Posterior vena cava (tissue), 2 donors: Measurements from ENCODE around the gene SPATS2L. TPM values are rescaled to one million over a fixed set of nuclear protein-coding genes. Genes with fewer than 3 reads are reported as not detected.
A peak's percentile ranks its signal among the peaks of the same experiment; 100 is the strongest.

Source experiments
- DNase-seq: peaks from one replicate; pipeline ENCODE4 v3.0.0-alpha.2; 2020; ENCODE audit warnings: low spot score
- intact Hi-C, 2 donors: fragments of 100-400 bp; cut with DNase I; formaldehyde crosslinking; loops; one replicate each; pipeline versions ENCODE4 v1.14.1 to v1.14.2; 2022 to 2023
- total RNA-seq, 2 donors: library from RNA; stranded (reverse); fragmentation: NEBNext Ultra II Directional; extraction: Animal tissue kit (Norgen Biotek cat#: 25700); gene quantifications; one replicate each; pipeline ENCODE4 v1.2.1, GENCODE V29; 2021
- donor health status: DM: yes; HTN: yes; CAD: no.
- donor health status: DM: yes; HTN: yes; CAD: no.

SPATS2L gene
- total RNA-seq, 2 donors from 2014 or later: 68.7 to 76.6 TPM

DNA sequence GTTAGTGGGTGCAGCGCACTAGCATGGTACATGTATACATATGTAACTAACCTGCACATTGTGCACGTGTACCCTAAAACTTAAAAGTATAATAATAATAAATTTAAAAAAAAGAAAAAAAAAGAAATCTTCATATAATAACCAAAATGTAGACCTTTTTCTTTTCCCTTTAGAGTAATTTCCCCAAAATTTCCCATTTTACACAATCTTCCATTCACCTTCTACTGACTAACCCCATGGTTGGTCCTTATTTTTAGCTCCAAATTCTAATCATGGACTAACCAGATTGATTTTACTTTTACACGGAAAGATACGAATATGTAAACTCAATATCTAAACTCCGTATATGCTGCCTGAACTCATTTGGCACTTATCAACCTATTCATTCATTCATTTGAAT lies 195.7 kb downstream of the SPATS2L start:
- no peak for DNase-seq
- intact Hi-C loops: no loop called here

DNA sequence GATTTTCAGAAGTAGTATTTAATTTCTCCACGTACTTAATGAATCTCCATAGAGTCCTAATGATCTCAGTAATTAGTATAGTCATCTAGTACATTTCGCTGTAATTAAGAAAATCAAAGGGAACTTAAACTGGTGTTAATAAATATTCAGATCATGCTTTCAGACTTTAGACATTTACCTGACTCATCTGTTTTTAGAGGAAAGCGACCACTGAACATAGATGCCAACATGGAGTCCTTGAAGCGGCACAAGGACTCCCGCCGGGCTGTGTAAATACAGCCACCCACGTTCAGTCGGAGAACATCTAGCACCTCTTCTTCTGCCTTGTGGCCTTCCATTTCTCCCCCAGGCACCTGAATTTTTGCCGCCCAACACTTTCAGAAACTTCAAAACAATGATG lies 200.2 kb downstream of the SPATS2L start:
- no peak for DNase-seq
- intact Hi-C loops: no loop called here

DNA sequence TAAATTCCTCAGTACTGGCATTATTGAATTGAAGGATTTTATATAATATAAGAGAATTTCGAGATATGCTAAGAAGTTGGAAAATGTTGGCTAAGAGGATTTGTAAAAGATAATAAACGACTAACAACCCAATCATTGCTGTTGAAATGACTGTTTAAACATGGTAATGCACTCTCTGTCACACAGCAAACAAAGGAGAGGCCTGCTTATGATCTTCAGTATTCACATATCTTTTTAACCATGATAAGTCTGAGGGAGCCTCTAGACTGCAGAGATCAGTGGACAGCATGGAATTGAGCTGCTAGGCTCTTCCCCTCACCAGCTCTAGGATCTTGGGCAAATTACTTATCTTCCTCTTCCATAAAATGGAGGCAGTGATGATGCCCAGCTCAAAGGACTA lies 200.7 kb downstream of the SPATS2L start:
- intact Hi-C loops: no loop called here
- no peak for DNase-seq

DNA sequence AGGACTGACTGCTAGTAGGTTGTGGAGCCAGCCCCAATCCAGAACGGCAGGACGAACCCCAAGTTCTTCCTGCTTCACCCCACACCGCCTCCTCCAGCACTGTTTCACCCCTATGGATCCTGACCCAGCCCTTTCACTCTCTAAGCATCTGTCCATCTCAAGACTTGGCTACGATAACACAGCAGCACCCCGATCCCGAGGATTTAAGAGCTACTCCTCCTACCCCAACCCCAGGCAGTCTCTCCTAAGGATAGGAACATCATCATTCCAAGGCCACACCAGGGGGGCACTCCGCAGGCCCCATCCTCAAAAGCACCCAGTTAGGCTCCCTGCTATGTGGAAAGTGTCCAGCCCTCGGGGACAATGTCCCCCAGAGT lies 202.7 kb downstream of the SPATS2L start:
- no peak for DNase-seq
- intact Hi-C loops: no loop called here

DNA sequence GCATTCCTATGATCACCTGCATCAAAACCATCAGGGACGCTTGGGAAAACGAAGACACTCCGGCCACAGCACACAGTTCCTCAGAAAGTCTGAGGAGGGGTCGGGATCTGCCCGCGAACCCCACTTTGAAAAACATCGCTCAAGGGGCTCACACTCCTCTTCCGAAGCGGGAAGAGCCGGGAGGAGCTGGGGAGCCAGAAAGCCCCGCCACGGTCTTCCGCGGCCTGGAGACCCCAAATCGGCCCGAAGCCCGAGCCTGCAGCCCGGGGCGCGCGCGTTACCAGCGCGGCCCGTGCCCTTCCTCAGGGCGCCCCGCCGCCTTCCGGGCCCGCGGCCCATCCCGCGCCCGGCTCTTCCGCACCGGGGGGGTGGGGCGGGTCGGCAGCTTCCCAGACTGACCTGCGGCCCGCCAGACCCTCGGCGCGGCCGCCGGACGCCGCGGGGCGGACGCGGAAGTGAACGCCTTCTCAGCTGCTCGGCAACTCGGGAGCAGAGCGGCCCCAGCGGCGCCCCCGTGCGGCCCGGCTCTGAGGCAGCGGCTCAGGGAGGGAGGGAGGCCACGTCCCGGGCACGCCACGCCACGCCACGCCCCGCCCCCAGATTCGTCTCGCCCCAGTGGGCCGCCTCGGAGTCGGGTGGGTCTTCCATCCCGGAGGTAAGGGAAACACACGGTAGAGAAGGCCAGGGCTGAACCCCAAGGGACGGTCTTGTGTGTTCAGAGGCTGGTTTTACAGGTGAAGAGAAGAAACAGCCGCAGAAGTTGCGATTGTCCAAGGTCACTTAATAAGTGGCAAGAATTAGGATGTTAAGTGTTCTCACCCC lies 203.3 kb downstream of the SPATS2L start, which contains the start of gene KCTD18:
TSS of gene KCTD18 (minus strand) at position 457 of the 822 bp plus-strand sequence. CDS start 3,052 bp downstream, outside the sequence.
- intact Hi-C loops: no loop called here
- DNase-seq: peak; percentile 98

DNA sequence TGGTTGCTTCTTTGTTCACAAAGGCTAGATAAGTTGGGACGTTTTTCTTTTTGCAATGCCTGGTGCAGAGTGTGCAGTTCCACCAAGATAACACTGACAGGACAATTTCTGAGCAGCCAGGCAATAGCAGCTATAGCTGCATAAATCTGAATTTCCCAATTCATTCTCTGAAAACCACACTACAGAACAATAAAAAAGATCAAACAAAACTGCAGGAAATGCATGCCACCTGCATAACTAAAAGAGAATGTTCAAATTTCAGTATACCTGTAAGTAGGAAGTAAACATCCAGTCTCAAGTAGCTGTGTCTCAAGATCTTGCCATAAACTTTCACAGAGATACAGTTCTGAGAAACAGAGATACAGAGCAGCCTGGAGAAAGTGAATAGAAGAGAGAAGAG lies 208.7 kb downstream of the SPATS2L start:
- DNase-seq: no peak
- intact Hi-C loops: no loop called here

DNA sequence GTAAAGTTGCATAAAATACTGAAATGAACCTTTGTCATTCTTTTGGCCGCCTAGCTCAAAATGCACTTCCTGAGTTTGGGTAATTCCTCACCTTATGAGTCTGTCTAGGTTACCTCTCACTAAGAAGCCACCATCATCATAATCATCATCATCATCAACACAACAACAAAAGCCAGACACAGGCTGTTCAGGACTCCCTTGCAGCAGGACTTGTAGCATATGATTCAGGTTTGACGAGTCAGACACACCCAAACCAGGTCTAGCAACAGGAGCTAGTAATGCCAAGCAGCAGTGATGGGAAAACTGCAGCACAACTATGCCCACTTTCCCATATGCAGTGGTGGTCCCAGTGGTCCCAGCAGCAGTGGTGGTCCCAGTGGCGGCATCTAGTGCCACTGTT lies 216.7 kb downstream of the SPATS2L start:
- intact Hi-C loops: no loop called here
- no peak for DNase-seq

DNA sequence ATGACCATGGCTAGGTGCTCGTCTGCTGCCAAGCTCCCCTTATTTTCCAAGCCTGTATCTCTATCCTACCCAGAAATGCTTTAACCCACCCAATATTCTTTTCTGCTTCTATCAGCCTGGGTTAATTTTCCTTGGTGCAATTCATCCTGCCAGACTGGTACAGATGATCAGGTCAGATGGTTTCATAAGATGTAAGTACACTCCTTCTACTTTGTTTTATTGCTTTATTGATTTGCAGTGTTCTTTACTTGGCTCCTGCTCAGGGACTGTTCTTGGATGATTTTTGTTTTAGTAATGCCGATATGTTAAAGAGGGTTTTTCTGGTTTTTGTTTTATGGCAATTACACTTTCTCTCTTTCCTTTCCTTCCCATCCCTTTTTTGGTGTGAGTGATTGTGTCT lies 217.1 kb downstream of the SPATS2L start:
- no peak for DNase-seq
- intact Hi-C loops: no loop called here

DNA sequence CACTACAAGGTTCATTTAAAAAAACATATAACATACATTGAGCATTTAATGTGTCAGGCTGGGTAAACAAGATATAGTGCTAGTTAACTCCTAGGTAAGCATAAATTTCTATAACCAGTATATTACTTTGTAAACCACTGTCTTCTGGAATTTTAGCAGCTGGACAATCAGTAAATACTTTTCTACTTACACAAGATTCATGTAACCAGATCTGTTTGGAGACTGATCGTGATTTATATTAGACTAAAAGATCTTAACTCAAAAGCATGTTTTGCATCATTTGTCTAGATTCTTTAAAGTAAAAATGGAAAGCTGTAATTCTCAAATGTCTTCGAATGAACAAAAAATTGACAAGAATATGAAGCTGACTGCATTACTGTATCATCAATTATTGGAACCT lies 218.6 kb downstream of the SPATS2L start:
- intact Hi-C loops: loop anchor here in 1 of 2 donors (5.0 kb wide), 1 partner anchor 662 kb away; no protein-coding TSS in a partner anchor
- DNase-seq: no peak

DNA sequence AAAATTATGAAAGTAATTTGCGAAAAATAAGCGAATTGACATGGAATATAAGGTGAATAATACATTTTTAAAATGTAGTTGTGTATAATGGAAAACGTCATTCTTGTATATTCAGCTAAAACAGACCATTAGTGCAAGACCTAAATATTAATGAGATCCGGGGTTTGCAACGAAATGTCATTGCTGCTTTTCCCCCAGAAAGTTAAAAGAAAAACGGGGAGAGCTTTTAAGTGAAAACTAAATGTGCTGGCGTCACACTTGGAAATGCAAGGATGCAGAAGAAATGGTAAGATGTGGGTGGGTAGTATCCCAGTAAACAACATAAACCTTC lies 219.0 kb downstream of the SPATS2L start:
- intact Hi-C loops: loop anchor here in 1 of 2 donors (5.0 kb wide), 1 partner anchor 662 kb away; no protein-coding TSS in a partner anchor
- no peak for DNase-seq

DNA sequence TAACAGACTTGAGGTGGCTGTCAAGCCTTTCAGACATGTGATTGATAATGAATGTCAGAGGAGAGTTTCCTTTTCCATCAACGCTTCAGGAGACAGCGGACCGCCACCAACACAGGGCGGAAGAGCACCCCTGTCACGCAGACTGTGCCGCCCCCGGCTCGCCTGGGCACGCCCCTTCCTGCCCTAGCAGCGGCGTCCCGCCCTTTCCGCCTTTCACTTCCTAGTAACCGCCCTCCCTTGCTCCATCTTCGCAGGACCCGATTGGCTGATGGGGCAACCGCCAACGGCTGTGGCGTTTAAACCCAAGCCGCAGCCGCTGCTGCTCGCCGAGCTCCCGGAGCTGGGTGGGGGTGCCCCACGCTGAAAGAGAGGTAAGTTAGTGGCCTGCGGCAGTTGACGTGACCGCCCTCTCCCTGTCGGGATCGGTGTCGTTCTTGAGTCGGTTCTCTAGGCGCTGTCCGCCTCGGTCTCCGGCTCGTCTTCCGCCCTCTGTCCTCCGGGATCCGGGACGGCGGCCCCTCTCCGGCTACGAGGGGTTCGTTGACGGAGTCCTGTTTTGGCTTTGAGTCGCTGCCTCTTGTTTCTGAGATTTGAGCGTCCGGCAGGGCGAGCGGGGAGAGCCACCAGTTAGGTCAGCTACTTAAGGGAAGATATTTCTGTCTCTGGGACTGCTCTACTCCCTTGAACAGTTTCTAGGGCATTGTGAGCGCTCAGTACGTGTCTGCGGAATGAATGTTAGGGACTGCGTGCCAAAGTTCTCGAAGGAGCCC lies 219.6 kb downstream of the SPATS2L start, which contains the start of gene SGO2:
TSS of gene SGO2 (plus strand) at position 326 of the 770 bp plus-strand sequence. CDS start 6,769 bp downstream, outside the sequence.
- intact Hi-C loops: loop anchor here in 1 of 2 donors (5.0 kb wide), 1 partner anchor 661 kb away; no protein-coding TSS in a partner anchor
- peak; percentile 98 for DNase-seq

DNA sequence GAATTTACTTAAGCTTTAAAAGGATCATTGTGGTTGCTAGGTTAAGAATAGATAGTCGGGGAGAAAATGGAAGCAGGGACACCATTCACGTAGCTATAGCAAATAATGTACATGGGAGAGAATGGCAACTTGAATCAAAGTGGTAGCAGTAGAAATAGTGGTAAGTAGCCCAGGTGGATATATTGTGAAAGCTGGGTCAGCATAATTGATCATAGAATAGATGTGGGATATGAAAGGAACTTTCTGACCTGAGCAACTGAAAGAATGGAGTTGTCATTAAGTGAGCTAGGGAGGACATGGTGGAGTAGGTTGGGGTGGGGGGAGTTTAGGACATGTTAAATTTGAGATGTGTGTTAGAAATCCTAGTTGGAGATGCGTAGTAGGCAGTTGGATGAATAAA lies 221.7 kb downstream of the SPATS2L start:
- no peak for DNase-seq
- intact Hi-C loops: loop anchor here in 1 of 2 donors (5.0 kb wide), 1 partner anchor 659 kb away; no protein-coding TSS in a partner anchor

Other genes with a start within 250 kb of the SPATS2L start
- 10 to 100 TPM; 13.8 to 18.5 TPM for gene KCTD18, start 203.4 kb downstream of the SPATS2L start, total RNA-seq
- gene SGO2, start 219.5 kb downstream of the SPATS2L start, total RNA-seq: 1 to 10 TPM; 2.3 to 2.7 TPM